GM12878 (cell line): ENCODE results near the gene PRKG1. TPM values are rescaled to one million over a fixed set of nuclear protein-coding genes. Genes with fewer than 3 reads are reported as not detected.

ENCODE experiments used
- ATAC-seq: fragments of 200-7000 bp; cut with Tn5 transposase; 3 replicates; pipeline ENCODE4 v1.9.1; 2020; ENCODE audit warnings: mild to moderate bottlenecking, moderate library complexity
- BruUV-seq: library from RNA; stranded (reverse); fragments of 400-500 nt; replicated peaks from 2 replicates; lab custom pipeline; 2021; lab: Mats Ljungman, UMichigan
- CTCF ChIA-PET: fragments of 300-600 bp; sonication (Branson Sonifier 250); formaldehyde crosslinking; extraction: SDS; loops from one replicate; lab custom pipeline; 2021; ENCODE audit warnings: inconsistent platforms; lab: Yijun Ruan, JAX
- POLR2A ChIA-PET: fragments of 350-600 bp; formaldehyde crosslinking; extraction: SDS; loops from one replicate; lab custom pipeline; 2021; ENCODE audit warnings: inconsistent platforms; lab: Charles Lee
- RAD21 ChIA-PET: fragments of 300-600 bp; sonication (Branson Sonifier 250); formaldehyde crosslinking; loops from one replicate; lab custom pipeline; 2023; ENCODE audit warnings: antibody characterized with exemption; ENCODE audit not compliant: unreplicated experiment; lab: Charles Lee
- SMC1A ChIA-PET: fragments of 300-600 bp; sonication (Branson Sonifier 250); formaldehyde crosslinking; loops from one replicate; lab custom pipeline; 2023; ENCODE audit not compliant: unreplicated experiment, uncharacterized antibody; lab: Charles Lee
- DNase-seq: peaks from one replicate; pipeline ENCODE4 v3.0.0-alpha.2; 2011; ENCODE audit warnings: low read depth, low spot score
- FAIRE-seq: peaks from 3 replicates; lab custom pipeline; 2011; peaks lifted over from hg19 to GRCh38; lab: Jason Lieb, UNC
- H2AFZ ChIP-seq: 2 replicates; pipeline ENCODE4 v1.6.0; 2011; ENCODE audit warnings: low read depth, low read length, control low read depth; ENCODE audit not compliant: control insufficient read depth
- H3K27ac ChIP-seq: 2 replicates; pipeline ENCODE4 v1.5.1; 2011; ENCODE audit warnings: control low read depth; ENCODE audit not compliant: control insufficient read depth, insufficient read depth
- H3K27me3 ChIP-seq, 2 experiments: replicated peaks in 1 of 2; 2 replicates each; pipeline versions ENCODE4 v1.6.0 to v1.6.1; 2011; ENCODE audit warnings: low read length in 1 of 2; ENCODE audit not compliant: control insufficient read depth in 2 of 2, insufficient read depth in 2 of 2
- H3K36me3 ChIP-seq, 2 experiments: 2 replicates each; pipeline ENCODE4 v1.5.1; 2011; ENCODE audit warnings: low read length in 1 of 2; ENCODE audit not compliant: control insufficient read depth in 2 of 2, insufficient read depth in 2 of 2
- H3K4me1 ChIP-seq: 2 replicates; pipeline ENCODE4 v1.6.1; 2011; ENCODE audit warnings: mild to moderate bottlenecking, low read length, moderate library complexity, mixed read lengths; ENCODE audit not compliant: control insufficient read depth, insufficient read depth
- H3K4me2 ChIP-seq: 2 replicates; pipeline ENCODE4 v1.6.0; 2011; ENCODE audit warnings: control low read depth; ENCODE audit not compliant: control insufficient read depth, insufficient read depth
- H3K4me3 ChIP-seq: fragments of 200-600 bp; sonication (generic); 2 replicates; pipeline ENCODE4 v1.5.1; 2016
- H3K79me2 ChIP-seq: 2 replicates; pipeline ENCODE4 v1.6.0; 2011; ENCODE audit warnings: low read length; ENCODE audit not compliant: control insufficient read depth, insufficient read depth
- H3K9ac ChIP-seq: 2 replicates; pipeline ENCODE4 v1.8.0; 2011; ENCODE audit warnings: low read length, control low read depth, mixed read lengths; ENCODE audit not compliant: control insufficient read depth, insufficient read depth
- H3K9me3 ChIP-seq: replicated peaks from 3 replicates; pipeline ENCODE4 v1.5.1; 2011; ENCODE audit warnings: mild to moderate bottlenecking, low read length; ENCODE audit not compliant: control insufficient read depth, insufficient read depth
- H4K20me1 ChIP-seq: 2 replicates; pipeline ENCODE4 v1.6.0; 2011; ENCODE audit not compliant: control insufficient read depth, insufficient read depth
- ASH2L ChIP-seq: fragments of 300-600, 200-600 bp; sonication (generic); IDR thresholded peaks from 2 replicates; pipeline ENCODE4 v1.6.1; 2017; ENCODE audit warnings: low read depth, mild to moderate bottlenecking, borderline replicate concordance
- IRF3 ChIP-seq: fragments of 450-650 bp; IDR thresholded peaks from 2 replicates; pipeline ENCODE4 v1.6.1; 2014; ENCODE audit warnings: mild to moderate bottlenecking
- PAX8 ChIP-seq: fragments of 450-650 bp; IDR thresholded peaks from 2 replicates; pipeline ENCODE4 v1.6.1; 2017; ENCODE audit warnings: mild to moderate bottlenecking, moderate library complexity
- RAD21 ChIP-seq: IDR thresholded peaks from 2 replicates; pipeline ENCODE4 v1.6.1; 2011; ENCODE audit warnings: mild to moderate bottlenecking, low read depth, low read length, moderate library complexity; ENCODE audit not compliant: insufficient read depth
- RAD51 ChIP-seq: fragments of 450-650 bp; IDR thresholded peaks from 2 replicates; pipeline ENCODE4 v1.6.1; 2016; ENCODE audit warnings: moderate library complexity, mild to moderate bottlenecking, inconsistent platforms
- SMC3 ChIP-seq: IDR thresholded peaks from 2 replicates; pipeline ENCODE4 v1.6.1; 2011; ENCODE audit warnings: low read length, improper control_type of control experiment, borderline replicate concordance
- TCF12 ChIP-seq: IDR thresholded peaks from 2 replicates; pipeline ENCODE4 v1.6.1; 2011; ENCODE audit warnings: low read depth, mild to moderate bottlenecking, low read length
- USF1 ChIP-seq: IDR thresholded peaks from 2 replicates; pipeline ENCODE4 v1.6.1; 2011; ENCODE audit warnings: borderline replicate concordance, low read depth, mild to moderate bottlenecking, moderate library complexity, mixed read lengths, low read length; ENCODE audit not compliant: insufficient read depth; ENCODE audit errors: extremely low read length
- ZNF384 ChIP-seq: IDR thresholded peaks from 2 replicates; pipeline ENCODE4 v1.6.1; 2012; ENCODE audit warnings: low read depth, mild to moderate bottlenecking, low read length, improper control_type of control experiment, borderline replicate concordance
- ZZZ3 ChIP-seq: IDR thresholded peaks from 2 replicates; pipeline ENCODE4 v1.6.1; 2011; ENCODE audit warnings: low read depth; ENCODE audit not compliant: control insufficient read depth, insufficient read length
- WGBS: methylation state at CpG from one replicate; pipeline ENCODE4 v1.1.6; 2016; ENCODE audit warnings: low lambda C conversion rate; ENCODE audit not compliant: insufficient replicate concordance, insufficient coverage; ENCODE audit errors: missing lambda C conversion rate; 5-methylcytosine and 5-hydroxymethylcytosine counted together
- in situ Hi-C: fragments of 300-500 bp; cut with MboI; formaldehyde crosslinking; loops from 9 replicates; pipeline ENCODE4 v1.14.3; 2018; ENCODE audit warnings: mixed read lengths
- intact Hi-C: fragments of 100-400 bp; cut with micrococcal nuclease; formaldehyde crosslinking; loops from one replicate; pipeline ENCODE4 v1.14.2; 2022; ENCODE audit not compliant: unreplicated experiment
- polyA plus RNA-seq, 11 experiments: library from polyadenylated mRNA; depleted of rRNA in 4 of 11; unstranded in 6 of 11; stranded (reverse) in 5 of 11; fragments of >200 nt; fragmentation: Nextera tagmentation in 4 of 11; fragmentation: Illumina TruSeq in 1 of 11; extraction: Ambion mirVana in 4 of 11; extraction: Trizol in 1 of 11; gene quantifications; 1 replicate in 1 of 11; 2 replicates in 10 of 11; pipeline versions ENCODE4 v1.2.1 to v1.2.3, GENCODE V29; 2011 to 2016; ENCODE audit warnings: inconsistent platforms in 2 of 11, missing spikeins in 2 of 11, low read depth in 1 of 11
- total RNA-seq, 4 experiments: library from RNA; depleted of rRNA in 3 of 4; stranded (reverse); fragments of >200 nt in 3 of 4; fragmentation: Illumina TruSeq in 1 of 4; extraction: Trizol in 1 of 4; gene quantifications; 2 replicates each; pipeline versions ENCODE4 v1.2.1 to v1.2.3, GENCODE V29; 2013 to 2021
- TF ChIP-seq, protein P1 (sequence below): IDR thresholded peaks from 2 replicates; pipeline ENCODE4 v1.6.1; 2011; ENCODE audit warnings: low read depth, mild to moderate bottlenecking, low read length, moderate library complexity, borderline replicate concordance; ENCODE audit errors: extremely low read depth
- TF ChIP-seq, protein P2 (sequence below), 3 experiments: IDR thresholded peaks in 2 of 3; conservative IDR thresholded peaks in 1 of 3; 2 replicates each; pipeline ENCODE4 v1.5.1; 2011; ENCODE audit warnings: low read depth in 3 of 3, low read length in 3 of 3, mild to moderate bottlenecking in 3 of 3, control low read depth in 2 of 3, moderate library complexity in 2 of 3, inconsistent platforms in 1 of 3, mixed read lengths in 1 of 3; ENCODE audit not compliant: control insufficient read depth in 2 of 3, insufficient read depth in 1 of 3; ENCODE audit errors: extremely low read depth in 1 of 3

PRKG1 gene
- total and polyA plus RNA-seq, 10 of the 15 experiments (the other 5 are each of a cell fraction or from before 2014, with no cell fraction given) = 0.04 to 0.05 TPM; not detected in 8

- TF ChIP-seq ZZZ3 (no peak), USF1 (no peak)
Observed at GRCh38 chr10:52300599-52301277, 1226.5 kb downstream of the PRKG1 start (continued).

GRCh38 chr10:52308251-52309031, 1234.2 kb downstream of the PRKG1 start:
- no peak overlapping the region for H3K4me3 ChIP-seq

More at GRCh38 chr10:52308251-52309031, 1234.2 kb downstream of the PRKG1 start:
- WGBS = 5% methylated on average over 26 of the region's 40 CpGs
- no peak overlapping the region for H3K9ac ChIP-seq
- POLR2A ChIA-PET = no interaction called here
- no peak for TF ChIP-seq ZNF384
- no peak for TF ChIP-seq PAX8
- TF ChIP-seq RAD51 = no peak
- no peak for TF ChIP-seq IRF3
- peak; percentile 60; the same call in 1 of the 2 replicates for TF ChIP-seq SMC3
- no peak for TF ChIP-seq TCF12
- TF ChIP-seq ASH2L = no peak
- TF ChIP-seq, protein P1, sequence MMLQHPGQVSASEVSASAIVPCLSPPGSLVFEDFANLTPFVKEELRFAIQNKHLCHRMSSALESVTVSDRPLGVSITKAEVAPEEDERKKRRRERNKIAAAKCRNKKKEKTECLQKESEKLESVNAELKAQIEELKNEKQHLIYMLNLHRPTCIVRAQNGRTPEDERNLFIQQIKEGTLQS = no peak
- TF ChIP-seq, protein P2, sequence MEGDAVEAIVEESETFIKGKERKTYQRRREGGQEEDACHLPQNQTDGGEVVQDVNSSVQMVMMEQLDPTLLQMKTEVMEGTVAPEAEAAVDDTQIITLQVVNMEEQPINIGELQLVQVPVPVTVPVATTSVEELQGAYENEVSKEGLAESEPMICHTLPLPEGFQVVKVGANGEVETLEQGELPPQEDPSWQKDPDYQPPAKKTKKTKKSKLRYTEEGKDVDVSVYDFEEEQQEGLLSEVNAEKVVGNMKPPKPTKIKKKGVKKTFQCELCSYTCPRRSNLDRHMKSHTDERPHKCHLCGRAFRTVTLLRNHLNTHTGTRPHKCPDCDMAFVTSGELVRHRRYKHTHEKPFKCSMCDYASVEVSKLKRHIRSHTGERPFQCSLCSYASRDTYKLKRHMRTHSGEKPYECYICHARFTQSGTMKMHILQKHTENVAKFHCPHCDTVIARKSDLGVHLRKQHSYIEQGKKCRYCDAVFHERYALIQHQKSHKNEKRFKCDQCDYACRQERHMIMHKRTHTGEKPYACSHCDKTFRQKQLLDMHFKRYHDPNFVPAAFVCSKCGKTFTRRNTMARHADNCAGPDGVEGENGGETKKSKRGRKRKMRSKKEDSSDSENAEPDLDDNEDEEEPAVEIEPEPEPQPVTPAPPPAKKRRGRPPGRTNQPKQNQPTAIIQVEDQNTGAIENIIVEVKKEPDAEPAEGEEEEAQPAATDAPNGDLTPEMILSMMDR (IDR thresholded peaks at IDR 0.05 in 2 of 3, conservative IDR thresholded peaks at IDR 0.05 in 1 of 3; ENCODE audit: control insufficient read depth in 2 of 3, extremely low read depth in 1 of 3, insufficient read depth in 1 of 3, low read depth in 3 of 3, low read length in 3 of 3) = peak; percentile 36 to 52 (median 49); a peak in 5 of 6 replicates
- TF ChIP-seq RAD21 = peak; percentile 70
- TF ChIP-seq, all 136 proteins: peak for 3
- Histone ChIP-seq H3K4me1 (no peaks in the 10 kb centered on the region), H4K20me1 (no peaks in the 10 kb centered on the region), H3K36me3 (no peaks in the 10 kb centered on the region), H3K27ac (no peak overlapping the region), H2AFZ (peak overlapping the region; percentile 16; the same call in 1 of the 2 replicates), H3K9me3 (no peaks in the 10 kb centered on the region), H3K79me2 (no peaks in the 10 kb centered on the region), H3K27me3 (peaks cover 0 to 5% of the 10 kb centered on the region in 2 experiments; a peak in 3 of 4 replicates), H3K4me2 (0 out of 2 replicates have a peak overlapping the region, but pooled peaks have one; percentile 22)
- ChIA-PET CTCF (interaction anchor here (0.7 to 5.1 kb wide), 8 partner anchors 173 to 1289 kb away, joined by 3 to 61 read pairs (median 6); no protein-coding TSS in a partner anchor), RAD21 (interaction anchor here (1.2 to 2.2 kb wide), 2 partner anchors 179 to 259 kb away, joined by 4 to 9 read pairs; no protein-coding TSS in a partner anchor), SMC1A (interaction anchor here (0.8 to 2.1 kb wide), 2 partner anchors 180 to 258 kb away, joined by 7 read pairs; no protein-coding TSS in a partner anchor)
- FAIRE-seq (no peak), ATAC-seq (peak; percentile 76), DNase-seq (no peak)
- no TSS peak for BruUV-seq
- in situ Hi-C loops (no loop called here), intact Hi-C loops (loop anchor here (1.0 to 5.0 kb wide), 3 partner anchors 181 to 419 kb away; no protein-coding TSS in a partner anchor)
